Adipocyte (in vitro differentiated cells): ENCODE measurements around the gene LYZL4.

Experiments
- DNase-seq: peaks from one replicate; pipeline ENCODE4 v3.0.0-alpha.2; 2015; ENCODE audit warnings: low read depth
- H3K27me3 ChIP-seq: replicated peaks from 2 replicates; pipeline ENCODE4 v1.7.0; 2013; ENCODE audit warnings: mild to moderate bottlenecking, low read length, moderate library complexity; ENCODE audit not compliant: control insufficient read depth, insufficient read depth
- H3K36me3 ChIP-seq: 2 replicates; pipeline ENCODE4 v1.7.0; 2013; ENCODE audit warnings: low read length, mild to moderate bottlenecking, moderate library complexity; ENCODE audit not compliant: control insufficient read depth, insufficient read depth, severe bottlenecking
- H3K4me1 ChIP-seq: 2 replicates; pipeline ENCODE4 v1.7.0; 2013; ENCODE audit warnings: mild to moderate bottlenecking, low read length, moderate library complexity; ENCODE audit not compliant: control insufficient read depth, insufficient read depth
- H3K4me3 ChIP-seq: 2 replicates; pipeline ENCODE4 v1.7.0; 2013; ENCODE audit warnings: mild to moderate bottlenecking, low read length, moderate library complexity
- H3K9ac ChIP-seq: 2 replicates; pipeline ENCODE4 v1.7.0; 2013; ENCODE audit warnings: mild to moderate bottlenecking, low read length, moderate library complexity
- H3K9me3 ChIP-seq: 2 replicates; pipeline ENCODE4 v1.7.0; 2013; ENCODE audit warnings: mild to moderate bottlenecking, low read length, moderate library complexity; ENCODE audit not compliant: control insufficient read depth

LYZL4 gene

DNA sequence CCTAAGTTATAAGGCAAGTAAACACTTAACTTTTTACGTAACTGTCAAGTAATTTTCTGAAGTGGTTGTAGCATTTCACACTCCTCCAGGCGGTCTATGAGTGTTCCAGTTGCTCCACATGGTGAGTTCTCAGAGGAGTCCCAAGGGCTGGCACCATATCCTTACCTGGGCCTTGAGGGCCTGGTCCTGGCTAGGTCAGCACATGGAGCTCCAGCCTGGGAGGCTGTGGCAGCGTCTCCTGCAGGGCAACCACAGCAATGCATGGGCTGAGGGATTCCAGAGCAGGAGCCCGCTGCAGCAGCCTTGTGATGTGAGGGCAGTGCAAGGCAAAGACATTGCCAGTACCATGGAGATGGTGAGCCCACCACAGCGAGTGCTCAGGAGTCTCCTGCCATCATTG lies 32.2 kb upstream of the LYZL4 start:
- no peaks in the 10 kb centered on the region for H3K4me1 ChIP-seq
- no peak overlapping the region for H3K9ac ChIP-seq
- no peak for DNase-seq
- H3K9me3 ChIP-seq: no peaks in the 10 kb centered on the region
- H3K36me3 ChIP-seq: no peaks in the 10 kb centered on the region
- H3K27me3 ChIP-seq: peaks cover 68% of the 10 kb centered on the region
- no peak overlapping the region for H3K4me3 ChIP-seq

DNA sequence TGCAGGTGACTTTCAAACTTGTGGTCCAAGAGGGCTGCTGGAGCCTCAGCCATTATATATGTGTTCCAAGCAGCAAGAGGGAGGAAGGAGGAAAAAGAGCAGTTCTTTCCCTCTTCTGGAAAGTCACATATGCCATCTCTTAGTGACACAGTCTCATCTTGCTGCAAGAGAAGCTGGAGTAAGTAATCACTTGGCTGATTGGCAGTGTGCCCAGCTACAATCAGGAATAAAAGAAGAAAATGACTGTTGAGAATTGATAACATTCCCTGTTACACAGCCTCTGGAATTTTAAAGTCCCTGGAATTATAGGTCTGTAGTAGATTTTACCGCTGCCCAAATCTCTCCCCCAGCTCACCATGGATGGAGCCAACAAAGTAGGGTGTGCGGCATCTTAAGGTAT lies 31.4 kb upstream of the LYZL4 start:
- Histone ChIP-seq H3K9ac (no peak overlapping the region), H3K4me3 (no peak overlapping the region), H3K4me1 (no peaks in the 10 kb centered on the region), H3K27me3 (peaks cover 68% of the 10 kb centered on the region), H3K9me3 (no peaks in the 10 kb centered on the region), H3K36me3 (no peaks in the 10 kb centered on the region)
- no peak for DNase-seq

GRCh38 chr3:42440924-42441323 lies 30.5 kb upstream of the LYZL4 start:
- DNase-seq: no peak
- H3K4me3 ChIP-seq: no peak overlapping the region

DNA sequence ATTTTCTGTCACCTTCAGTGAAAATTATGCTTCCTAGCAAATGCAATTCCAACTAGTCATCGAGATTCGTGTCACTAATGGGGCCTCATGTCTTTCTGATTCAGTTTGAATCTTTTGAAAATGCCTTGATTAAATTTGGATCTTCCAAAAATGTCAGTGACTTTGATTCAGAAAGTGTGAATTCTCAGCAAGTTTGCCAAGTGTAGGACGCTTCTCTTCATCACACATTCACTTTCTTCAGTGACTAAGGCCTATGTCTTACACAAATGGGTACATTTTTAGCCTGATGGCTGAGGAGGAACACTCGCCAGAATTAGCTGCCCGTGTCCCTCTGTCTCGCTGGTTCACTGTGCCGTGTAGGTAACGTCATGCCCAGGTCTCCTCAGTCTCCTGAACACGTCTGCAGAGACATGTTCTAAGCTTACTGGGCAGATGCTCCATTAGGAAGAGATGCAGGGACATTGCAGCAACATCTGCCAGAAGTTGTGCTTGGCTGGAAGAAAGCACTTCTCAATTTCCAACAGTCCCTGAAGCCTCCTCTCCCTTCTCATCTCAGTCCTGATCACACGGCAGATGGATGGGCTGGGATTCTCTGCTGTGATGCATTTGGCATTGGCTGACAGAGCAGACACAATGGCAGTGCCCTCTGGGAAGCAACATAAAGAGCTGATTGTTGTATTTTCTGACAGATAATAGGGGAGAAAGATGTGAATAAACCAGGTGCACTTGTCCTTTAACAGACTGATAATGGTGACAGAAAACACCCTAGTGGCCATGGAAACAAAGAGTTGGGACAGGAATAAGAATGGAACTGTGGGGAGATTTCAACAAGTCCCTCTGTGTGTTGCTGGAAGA lies 29.1 kb upstream of the LYZL4 start:
- no peaks in the 10 kb centered on the region for H3K9me3 ChIP-seq
- H3K9ac ChIP-seq: no peak overlapping the region
- no peaks in the 10 kb centered on the region for H3K36me3 ChIP-seq
- no peak for DNase-seq
- H3K27me3 ChIP-seq: peaks cover 56% of the 10 kb centered on the region
- H3K4me3 ChIP-seq: no peak overlapping the region
- no peaks in the 10 kb centered on the region for H3K4me1 ChIP-seq

More at GRCh38 chr3:42440924-42441323, 30.5 kb upstream of the LYZL4 start:
- Histone ChIP-seq H3K27me3 (peaks cover 59% of the 10 kb centered on the region), H3K9me3 (no peaks in the 10 kb centered on the region), H3K9ac (no peak overlapping the region), H3K4me1 (no peaks in the 10 kb centered on the region), H3K36me3 (no peaks in the 10 kb centered on the region)

GRCh38 chr3:42438758-42439157 lies 28.3 kb upstream of the LYZL4 start:
- Histone ChIP-seq H3K4me1 (no peaks in the 10 kb centered on the region), H3K27me3 (peaks cover 56% of the 10 kb centered on the region)
- no peak for DNase-seq

GRCh38 chr3:42438193-42438592 lies 27.8 kb upstream of the LYZL4 start:
- Histone ChIP-seq H3K4me3 (no peak overlapping the region), H3K9ac (no peak overlapping the region), H3K9me3 (peaks cover 4% of the 10 kb centered on the region)

More at GRCh38 chr3:42438758-42439157, 28.3 kb upstream of the LYZL4 start:
- H3K9me3 ChIP-seq: no peaks in the 10 kb centered on the region
- H3K4me3 ChIP-seq: no peak overlapping the region
- no peak overlapping the region for H3K9ac ChIP-seq
- no peaks in the 10 kb centered on the region for H3K36me3 ChIP-seq

DNA sequence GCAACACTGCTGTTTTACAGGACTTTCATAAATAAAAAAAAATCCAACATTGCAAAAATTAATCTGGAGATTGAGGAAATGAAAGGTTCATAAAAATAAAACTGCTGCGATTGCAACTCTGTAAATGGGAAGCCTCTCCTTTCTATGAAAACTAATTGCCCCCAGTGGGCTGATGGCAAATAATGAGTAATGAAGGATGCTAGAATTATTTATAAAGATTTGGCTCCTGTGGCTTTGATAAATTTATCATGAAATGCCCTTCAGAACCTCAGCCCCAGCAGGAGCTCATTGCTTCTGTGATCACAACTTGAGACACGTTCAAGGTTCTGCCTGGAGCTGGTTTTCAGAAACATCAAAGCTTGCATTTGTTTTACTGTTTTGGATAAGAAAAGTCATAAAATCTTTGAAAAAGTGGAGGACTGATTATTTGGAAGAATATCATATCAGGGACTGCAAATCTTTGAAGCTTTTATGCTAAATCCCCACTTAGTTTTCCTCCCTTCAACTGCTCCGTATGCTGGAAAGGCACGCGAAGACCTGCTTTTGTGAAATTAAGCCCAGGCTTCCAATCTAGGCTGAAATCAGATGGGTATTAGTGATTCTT lies 24.5 kb upstream of the LYZL4 start:
- Histone ChIP-seq H3K27me3 (peaks cover 23% of the 10 kb centered on the region), H3K4me3 (no peak overlapping the region), H3K4me1 (no peaks in the 10 kb centered on the region), H3K36me3 (no peaks in the 10 kb centered on the region), H3K9me3 (peaks cover 19% of the 10 kb centered on the region), H3K9ac (no peak overlapping the region)
- no peak for DNase-seq

More at GRCh38 chr3:42438193-42438592, 27.8 kb upstream of the LYZL4 start:
- no peaks in the 10 kb centered on the region for H3K4me1 ChIP-seq
- H3K27me3 ChIP-seq: peaks cover 53% of the 10 kb centered on the region
- no peaks in the 10 kb centered on the region for H3K36me3 ChIP-seq
- no peak for DNase-seq

DNA sequence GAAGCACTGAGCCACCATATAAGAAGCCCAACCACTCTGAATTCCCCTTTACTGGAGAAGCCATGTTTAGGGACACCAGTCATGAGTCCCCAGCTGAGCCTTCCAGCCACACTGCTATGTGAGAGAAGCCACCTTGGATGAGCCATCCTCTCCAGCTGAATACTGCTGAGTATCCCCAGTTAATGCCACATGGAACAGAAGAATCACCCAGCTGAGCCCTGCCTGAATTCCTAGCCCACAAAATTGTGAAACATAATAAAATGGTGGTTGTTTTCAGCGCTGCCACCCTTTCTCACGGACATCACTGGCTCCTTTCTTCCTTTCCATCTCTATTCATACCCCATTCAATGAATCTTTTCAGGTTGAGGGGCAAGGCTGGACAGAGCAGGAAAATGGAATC lies 22.1 kb upstream of the LYZL4 start:
- H3K36me3 ChIP-seq: no peaks in the 10 kb centered on the region
- no peak overlapping the region for H3K9ac ChIP-seq
- peaks cover 23% of the 10 kb centered on the region for H3K27me3 ChIP-seq
- DNase-seq: no peak
- H3K4me1 ChIP-seq: no peaks in the 10 kb centered on the region
- no peak overlapping the region for H3K4me3 ChIP-seq
- H3K9me3 ChIP-seq: peaks cover 19% of the 10 kb centered on the region

DNA sequence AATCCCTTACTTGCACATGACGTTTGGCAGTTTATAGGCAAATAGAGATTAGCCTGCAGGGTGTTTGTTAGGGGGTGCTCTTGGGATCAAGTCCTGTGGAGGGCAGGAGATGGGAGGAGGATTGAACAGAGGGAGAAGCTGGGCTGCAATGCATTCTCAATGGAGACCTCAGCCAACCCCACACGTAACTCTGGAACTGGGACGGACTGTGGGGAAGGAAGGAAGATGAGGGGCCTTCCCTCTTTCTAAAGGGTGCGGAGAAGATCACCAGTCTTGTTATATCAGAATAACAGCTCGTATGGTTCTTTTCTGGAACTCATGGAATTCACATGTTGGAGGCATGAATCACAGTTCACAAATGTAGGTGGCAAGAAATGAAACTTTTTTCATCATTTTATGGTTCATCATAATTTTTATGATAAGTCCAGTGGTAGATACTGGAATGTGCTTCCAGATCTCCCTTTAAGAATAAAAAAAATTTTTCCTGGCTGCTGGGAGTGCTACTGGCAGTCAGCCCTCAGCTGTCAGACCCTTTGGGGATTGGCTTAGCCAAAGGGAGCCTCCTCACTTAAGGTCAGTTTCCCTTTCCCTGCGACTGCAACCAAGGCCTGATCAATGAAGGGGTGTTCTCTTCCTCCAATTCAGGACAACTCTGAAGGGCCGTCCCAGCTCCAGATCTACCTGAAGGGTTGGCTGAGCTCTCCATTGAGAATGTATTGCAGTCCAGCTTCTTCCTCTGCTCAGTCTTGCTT lies 20.5 kb upstream of the LYZL4 start:
- no peak for DNase-seq

GRCh38 chr3:42428830-42429229 lies 18.4 kb upstream of the LYZL4 start:
- Histone ChIP-seq H3K4me3 (no peak overlapping the region), H3K36me3 (no peaks in the 10 kb centered on the region), H3K9ac (no peak overlapping the region), H3K4me1 (no peaks in the 10 kb centered on the region), H3K27me3 (peaks cover 11% of the 10 kb centered on the region), H3K9me3 (peaks cover 19% of the 10 kb centered on the region)
- DNase-seq: no peak

More for the DNA sequence above, 20.5 kb upstream of the LYZL4 start:
- no peaks in the 10 kb centered on the region for H3K4me1 ChIP-seq
- H3K9ac ChIP-seq: no peak overlapping the region
- H3K4me3 ChIP-seq: no peak overlapping the region
- H3K27me3 ChIP-seq: peaks cover 17% of the 10 kb centered on the region
- peaks cover 19% of the 10 kb centered on the region for H3K9me3 ChIP-seq
- H3K36me3 ChIP-seq: no peaks in the 10 kb centered on the region

- H3K4me1 ChIP-seq: no peaks in the 10 kb centered on the region
- no peaks in the 10 kb centered on the region for H3K36me3 ChIP-seq
- no peak for DNase-seq
- H3K4me3 ChIP-seq: no peak overlapping the region
- no peaks in the 10 kb centered on the region for H3K9me3 ChIP-seq
- peaks cover 23% of the 10 kb centered on the region for H3K27me3 ChIP-seq
- no peak overlapping the region for H3K9ac ChIP-seq
These were observed 15.5 kb upstream of the LYZL4 start for GRCh38 chr3:42425736-42426407.
